Brain microvascular endothelial cell (primary cell): ENCODE results near the gene KRTAP12-1.

Experiments used
- DNase-seq: peaks from one replicate; pipeline ENCODE4 v3.0.0-alpha.2; 2020
- H3K27ac ChIP-seq: fragments of 250-450 bp; sonication (Bioruptor Pico); 2 replicates; pipeline ENCODE4 v1.5.1; 2020; ENCODE audit warnings: mild to moderate bottlenecking, moderate library complexity
- H3K27me3 ChIP-seq: fragments of 250-450 bp; sonication (Bioruptor Pico); replicated peaks from 2 replicates; pipeline ENCODE4 v1.5.1; 2020; ENCODE audit warnings: mild to moderate bottlenecking
- H3K36me3 ChIP-seq: fragments of 250-450 bp; sonication (Bioruptor Pico); replicated peaks from 2 replicates; pipeline ENCODE4 v1.5.1; 2020; ENCODE audit warnings: mild to moderate bottlenecking
- H3K4me3 ChIP-seq: 2 replicates; pipeline ENCODE4 v1.5.1; 2011; ENCODE audit warnings: low read depth, mild to moderate bottlenecking, control low read depth, low read length, moderate library complexity
- CTCF ChIP-seq: IDR thresholded peaks from 2 replicates; pipeline ENCODE4 v1.5.1; 2011; ENCODE audit warnings: low read depth, mild to moderate bottlenecking, moderate library complexity, low read length, control low read depth, inconsistent platforms; ENCODE audit errors: missing control alignments
- in situ Hi-C: cut with HindIII; loops from 2 replicates; pipeline ENCODE4 v1.10.0; 2017; ENCODE audit warnings: low sequenced_read_pairs, low pct_ligation_motif_present

KRTAP12-1 gene

GRCh38 chr21:44716984-44717383 lies 35.0 kb upstream of the KRTAP12-1 start:
- no peaks in the 10 kb centered on the region for H3K36me3 ChIP-seq
- no peak for DNase-seq
- no peak overlapping the region for H3K4me3 ChIP-seq
- in situ Hi-C loops, result no loop called here
- no peak for TF ChIP-seq CTCF
- H3K27me3 ChIP-seq, result peaks cover 47% of the 10 kb centered on the region
- H3K27ac ChIP-seq, result no peak overlapping the region

GRCh38 chr21:44714905-44715304 lies 32.9 kb upstream of the KRTAP12-1 start:
- no peak for DNase-seq
- no peaks in the 10 kb centered on the region for H3K36me3 ChIP-seq
- H3K27me3 ChIP-seq, result peaks cover 62% of the 10 kb centered on the region
- in situ Hi-C loops, result no loop called here
- H3K27ac ChIP-seq, result no peak overlapping the region
- H3K4me3 ChIP-seq, result no peak overlapping the region
- TF ChIP-seq CTCF, result no peak

GRCh38 chr21:44713846-44714245 lies 31.9 kb upstream of the KRTAP12-1 start:
- no peak for TF ChIP-seq CTCF
- in situ Hi-C loops, result no loop called here
- H3K27me3 ChIP-seq, result peaks cover 68% of the 10 kb centered on the region
- H3K27ac ChIP-seq, result no peak overlapping the region
- no peaks in the 10 kb centered on the region for H3K36me3 ChIP-seq
- no peak for DNase-seq
- no peak overlapping the region for H3K4me3 ChIP-seq

GRCh38 chr21:44713130-44713529 lies 31.2 kb upstream of the KRTAP12-1 start:
- no peak for DNase-seq
- H3K27me3 ChIP-seq, result peaks cover 71% of the 10 kb centered on the region
- H3K4me3 ChIP-seq, result no peak overlapping the region
- no peak overlapping the region for H3K27ac ChIP-seq
- H3K36me3 ChIP-seq, result no peaks in the 10 kb centered on the region
- no peak for TF ChIP-seq CTCF
- in situ Hi-C loops, result no loop called here

- no peak for TF ChIP-seq CTCF
- peaks cover 76% of the 10 kb centered on the region for H3K27me3 ChIP-seq
- H3K36me3 ChIP-seq, result no peaks in the 10 kb centered on the region
- H3K27ac ChIP-seq, result no peak overlapping the region
- H3K4me3 ChIP-seq, result no peak overlapping the region
- in situ Hi-C loops, result no loop called here
- no peak for DNase-seq
Observed at GRCh38 chr21:44712203-44713028, 30.5 kb upstream of the KRTAP12-1 start.
